Esophagus (tissue), 2 donors: ENCODE data around the gene SPACA7. TPM values are rescaled to one million over a fixed set of nuclear protein-coding genes. Genes with fewer than 3 reads are reported as not detected.

Experiments used
- H3K27ac ChIP-seq, 2 donors: one replicate each; pipeline ENCODE4 v1.5.1; 2013; ENCODE audit warnings: low read depth in 2 of 2, mild to moderate bottlenecking in 2 of 2, inconsistent platforms in 1 of 2, low read length in 1 of 2, moderate library complexity in 1 of 2
- H3K27me3 ChIP-seq, 2 donors: one replicate each; pipeline ENCODE4 v1.6.1; 2013; ENCODE audit warnings: low read length in 2 of 2, control low read depth in 1 of 2, mild to moderate bottlenecking in 1 of 2; ENCODE audit not compliant: insufficient read depth in 2 of 2, control insufficient read depth in 1 of 2
- H3K36me3 ChIP-seq, 2 donors: one replicate each; pipeline ENCODE4 v1.6.1; 2013; ENCODE audit warnings: low read length in 1 of 2; ENCODE audit not compliant: control insufficient read depth in 2 of 2, insufficient read depth in 2 of 2
- H3K4me1 ChIP-seq, 2 donors: one replicate each; pipeline ENCODE4 v1.6.1; 2013; ENCODE audit warnings: low read length in 1 of 2; ENCODE audit not compliant: control insufficient read depth in 2 of 2, insufficient read depth in 2 of 2
- H3K4me3 ChIP-seq, 2 donors: one replicate each; pipeline ENCODE4 v1.5.1; 2013; ENCODE audit warnings: low read length in 2 of 2, mild to moderate bottlenecking in 2 of 2, low read depth in 1 of 2, moderate library complexity in 1 of 2
- H3K9me3 ChIP-seq, 2 donors: one replicate each; pipeline ENCODE4 v1.6.1; 2013; ENCODE audit warnings: mild to moderate bottlenecking in 2 of 2, low read depth in 1 of 2, low read length in 1 of 2, moderate library complexity in 1 of 2; ENCODE audit not compliant: control insufficient read depth in 2 of 2, insufficient read depth in 1 of 2
- WGBS, 2 donors: extraction: QIAGEN DNeasy Blood & Tissue Kit; methylation state at CpG; one replicate each; pipeline ENCODE4 v1.1.7; 2013; 5-methylcytosine and 5-hydroxymethylcytosine counted together
- polyA plus RNA-seq, 2 donors: library from polyadenylated mRNA; stranded (reverse); fragments of 200-250 nt; gene quantifications; one replicate each; pipeline ENCODE4 v1.2.3, GENCODE V29; 2013
- donor health status: healthy with polysubstance abuse.
- donor health status: Bipolar disorder and iron deficiency.

SPACA7 gene
- polyA plus RNA-seq, 2 donors, result not detected

DNA sequence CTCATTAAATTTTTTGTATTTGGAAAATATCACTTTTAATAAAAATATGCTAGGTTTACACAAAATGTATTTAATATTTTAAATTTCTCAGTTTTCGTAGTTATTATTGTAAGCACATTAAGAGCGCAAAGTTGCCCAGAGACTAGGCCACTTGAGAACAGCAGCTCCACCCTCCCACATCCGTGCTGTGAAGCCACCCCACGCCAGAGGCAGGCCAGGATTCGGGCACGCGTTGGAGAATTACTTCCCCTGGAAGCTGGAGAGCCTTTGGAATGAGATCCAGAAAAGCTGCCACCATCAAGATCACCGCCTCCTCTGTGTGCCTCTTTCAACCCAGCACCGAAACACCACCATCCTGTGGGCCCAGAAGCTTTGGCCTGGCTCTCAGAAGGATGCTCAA lies 41.0 kb upstream of the SPACA7 start:
- Histone ChIP-seq H3K36me3 (no peaks in the 10 kb centered on the region), H3K4me1 (no peaks in the 10 kb centered on the region), H3K27ac (no peak overlapping the region), H3K27me3 (peaks cover 0 to 11% of the 10 kb centered on the region in 2 donors), H3K9me3 (no peaks in the 10 kb centered on the region), H3K4me3 (no peak overlapping the region)
- WGBS, 2 donors, result 64 to 73% methylated on average over 9 of the region's 9 CpGs

DNA sequence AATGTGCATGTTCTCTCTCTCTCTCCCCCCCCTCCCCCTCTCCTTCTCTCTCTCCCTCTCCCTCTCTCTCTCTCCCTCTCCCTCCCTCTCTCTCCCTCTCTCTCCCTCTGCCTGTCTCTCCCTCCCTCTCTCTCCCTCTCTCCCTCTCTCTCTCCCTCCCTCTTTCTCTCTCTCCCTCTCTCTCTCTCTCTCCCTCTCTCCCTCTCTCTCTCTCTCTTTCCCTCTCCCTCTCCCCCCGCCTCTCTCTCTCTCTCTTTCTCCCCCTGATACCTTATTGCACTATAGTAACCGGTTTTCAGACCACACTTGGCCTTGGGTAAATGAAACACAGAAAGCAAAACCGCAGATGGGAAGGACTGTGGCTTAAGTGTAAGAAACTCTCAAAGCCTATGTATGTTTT lies 34.7 kb upstream of the SPACA7 start:
- no peaks in the 10 kb centered on the region for H3K36me3 ChIP-seq
- H3K4me1 ChIP-seq, result no peaks in the 10 kb centered on the region
- H3K27ac ChIP-seq, result no peak overlapping the region
- WGBS, 2 donors, result 45 to 54% methylated on average over 3 of the region's 3 CpGs
- no peak overlapping the region for H3K4me3 ChIP-seq
- H3K27me3 ChIP-seq, result no peaks in the 10 kb centered on the region
- H3K9me3 ChIP-seq, result no peaks in the 10 kb centered on the region

DNA sequence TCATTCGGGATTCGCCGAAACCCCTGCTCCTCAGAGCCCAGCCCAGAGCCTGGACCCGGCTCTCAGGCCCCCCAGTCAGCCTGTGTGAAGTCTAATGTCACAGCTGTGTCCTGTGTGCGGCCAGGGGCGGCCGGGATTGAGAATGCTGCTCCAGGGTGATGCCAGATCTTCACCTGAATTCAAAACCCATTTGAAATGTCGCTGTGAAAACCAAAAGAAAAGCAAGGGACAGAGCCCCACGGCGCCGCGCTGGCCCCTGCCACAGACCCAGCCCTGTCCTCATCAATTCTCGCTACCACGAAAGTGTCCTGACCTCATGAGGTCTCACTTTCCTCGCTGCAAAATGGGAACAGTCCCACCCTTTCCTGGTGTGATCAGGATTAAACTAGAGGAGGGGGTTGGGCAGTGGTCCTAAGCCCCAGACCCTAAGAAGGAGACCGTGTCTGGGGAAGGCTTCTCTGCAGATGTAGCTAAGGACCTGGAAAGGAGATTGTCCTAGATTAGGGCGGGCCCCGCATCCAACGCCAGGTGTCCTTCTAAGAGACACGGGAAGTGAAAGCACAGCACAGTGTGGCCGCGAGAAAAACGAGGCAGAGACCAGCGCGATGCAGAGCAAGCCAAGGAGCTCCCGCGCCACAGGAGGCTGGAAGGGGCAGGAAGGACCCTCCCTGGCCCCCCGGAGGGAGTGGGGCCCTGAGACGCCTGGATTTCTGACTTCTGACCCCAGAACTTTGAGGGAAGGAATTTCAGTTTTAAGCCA lies 34.0 kb upstream of the SPACA7 start:
- Histone ChIP-seq H3K4me1 (no peaks in the 10 kb centered on the region), H3K27me3 (no peaks in the 10 kb centered on the region), H3K27ac (no peak overlapping the region), H3K9me3 (no peaks in the 10 kb centered on the region), H3K4me3 (no peak overlapping the region), H3K36me3 (no peaks in the 10 kb centered on the region)
- 65 to 76% methylated on average over 29 of the region's 29 CpGs for WGBS, 2 donors

DNA sequence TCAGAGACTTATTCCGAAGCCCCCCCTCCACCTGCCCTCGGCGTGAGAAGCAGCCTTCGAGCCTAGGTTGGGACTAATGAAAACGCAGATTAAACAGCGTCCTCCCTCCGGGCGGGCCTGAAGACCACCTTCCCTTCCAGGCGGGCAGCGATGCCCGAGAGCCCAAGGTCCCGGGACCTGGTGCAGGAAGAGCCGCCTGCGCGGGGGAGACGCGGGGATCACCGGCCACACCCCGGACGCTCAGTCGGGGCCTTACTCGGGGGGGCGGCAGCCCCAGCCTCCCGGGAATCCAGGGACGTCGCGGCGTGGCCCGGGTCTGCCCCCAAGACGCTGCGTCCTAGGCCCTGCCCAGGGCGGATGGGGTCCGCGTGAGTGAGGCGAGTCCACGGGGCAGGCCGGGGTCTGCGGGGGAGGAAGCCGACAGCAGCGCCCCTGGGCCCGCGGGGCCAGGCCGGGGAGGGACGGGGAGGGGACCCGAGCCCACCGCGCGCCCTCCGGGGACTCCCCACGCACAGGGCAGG lies 33.3 kb upstream of the SPACA7 start:
- Histone ChIP-seq H3K27me3 (no peaks in the 10 kb centered on the region), H3K36me3 (no peaks in the 10 kb centered on the region), H3K9me3 (no peaks in the 10 kb centered on the region), H3K4me1 (no peaks in the 10 kb centered on the region), H3K4me3 (no peak overlapping the region), H3K27ac (no peak overlapping the region)
- 81 to 84% methylated on average over 38 to 50 of the region's 50 CpGs for WGBS, 2 donors

DNA sequence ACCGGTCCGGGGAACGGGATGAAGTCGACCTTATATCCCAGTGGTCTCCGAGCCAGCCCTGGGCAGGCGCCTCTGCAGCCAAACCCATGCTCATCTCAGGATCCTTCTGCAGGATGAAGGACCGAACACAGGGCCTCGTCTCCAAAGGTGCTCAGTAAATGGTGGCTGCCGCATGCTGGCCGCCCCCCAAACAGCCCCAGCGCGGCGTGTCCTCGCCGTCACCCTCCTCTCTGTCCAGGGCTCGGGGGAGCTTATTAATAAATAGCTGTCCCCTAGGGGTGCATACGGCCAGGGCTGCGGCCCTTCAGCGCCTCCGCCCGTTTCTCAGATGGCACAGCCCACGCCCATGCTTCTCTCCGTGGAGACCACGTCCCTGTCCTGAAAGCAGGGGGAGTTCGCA lies 32.6 kb upstream of the SPACA7 start:
- Histone ChIP-seq H3K4me1 (no peaks in the 10 kb centered on the region), H3K27ac (no peak overlapping the region), H3K4me3 (no peak overlapping the region), H3K27me3 (no peaks in the 10 kb centered on the region), H3K36me3 (no peaks in the 10 kb centered on the region), H3K9me3 (no peaks in the 10 kb centered on the region)
- WGBS, 2 donors, result 81 to 83% methylated on average over 25 of the region's 25 CpGs

DNA sequence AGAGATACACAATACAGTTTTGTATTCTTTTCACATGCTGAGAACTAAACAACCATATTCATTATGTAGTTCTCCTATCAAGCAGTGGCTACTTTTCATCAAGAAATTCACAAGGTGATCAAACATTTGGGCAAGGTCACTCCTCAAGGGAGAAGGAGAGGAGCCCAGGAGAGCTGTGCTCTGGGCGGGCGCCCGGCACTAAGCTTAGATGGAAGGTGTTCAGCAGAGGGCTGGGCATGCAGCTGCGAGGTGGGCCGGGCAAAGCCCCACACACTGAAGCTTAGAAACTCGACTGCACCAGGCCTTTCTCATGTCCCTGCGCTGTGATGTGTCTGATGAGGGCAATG lies 30.4 kb upstream of the SPACA7 start:
- Histone ChIP-seq H3K4me1 (no peaks in the 10 kb centered on the region), H3K9me3 (no peaks in the 10 kb centered on the region), H3K27me3 (no peaks in the 10 kb centered on the region), H3K27ac (no peak overlapping the region), H3K36me3 (no peaks in the 10 kb centered on the region), H3K4me3 (no peak overlapping the region)
- 47 to 56% methylated on average over 7 of the region's 7 CpGs for WGBS, 2 donors

DNA sequence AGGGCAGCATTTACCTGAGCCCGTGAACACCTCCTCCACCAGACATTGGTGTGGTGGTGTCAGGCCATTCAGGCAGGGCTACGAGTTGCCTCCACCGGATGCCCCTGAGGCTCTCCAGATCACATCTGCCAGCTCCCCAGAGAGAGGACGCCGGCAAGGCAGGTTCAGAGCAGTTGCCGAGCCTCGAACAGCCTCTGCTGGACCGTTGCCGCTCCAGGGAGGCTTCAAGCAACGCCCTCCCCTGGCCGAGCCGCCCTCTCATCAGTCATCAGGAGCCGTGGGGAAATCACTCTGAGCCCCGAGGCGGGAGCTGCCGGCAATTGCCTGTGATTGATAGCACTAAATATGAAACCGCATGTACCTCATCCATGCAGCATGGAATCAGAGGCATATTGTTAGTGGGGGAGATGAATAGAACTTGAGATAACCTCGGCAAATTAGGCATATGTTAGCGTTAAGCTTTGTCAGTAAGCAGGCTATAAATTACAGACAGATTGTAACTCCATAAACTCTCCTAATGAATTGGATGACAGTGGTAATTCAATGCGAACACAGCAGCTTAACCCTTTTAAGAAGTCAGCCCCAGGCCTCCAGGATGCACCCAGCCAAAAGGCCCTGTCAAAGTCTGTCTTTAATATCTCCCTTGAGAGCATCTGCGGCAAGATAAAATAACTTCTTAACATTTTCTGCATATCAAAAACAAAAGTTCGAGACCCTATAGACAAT lies 29.8 kb upstream of the SPACA7 start:
- Histone ChIP-seq H3K4me3 (no peak overlapping the region), H3K27me3 (no peaks in the 10 kb centered on the region), H3K36me3 (no peaks in the 10 kb centered on the region), H3K4me1 (no peaks in the 10 kb centered on the region), H3K9me3 (no peaks in the 10 kb centered on the region), H3K27ac (no peak overlapping the region)
- 15% methylated on average over 22 of the region's 22 CpGs for WGBS, 2 donors

DNA sequence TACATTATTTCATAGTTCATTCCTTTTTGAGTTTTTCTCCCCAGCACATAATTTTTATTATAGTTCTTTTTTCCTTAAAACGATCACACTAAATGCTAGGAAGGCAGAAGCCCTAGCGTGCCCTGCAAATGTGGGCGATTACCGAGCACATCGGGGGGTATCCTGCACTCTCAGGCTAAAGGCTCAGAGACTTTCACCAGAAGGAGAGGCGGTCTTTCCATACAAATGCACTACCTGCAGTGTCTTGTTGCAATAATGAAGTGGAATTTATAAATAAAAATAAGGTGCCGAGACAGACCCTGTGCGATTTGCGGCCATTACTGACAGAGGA lies 29.3 kb upstream of the SPACA7 start:
- H3K36me3 ChIP-seq, result no peaks in the 10 kb centered on the region
- H3K4me3 ChIP-seq, result no peak overlapping the region
- H3K27me3 ChIP-seq, result no peaks in the 10 kb centered on the region
- H3K27ac ChIP-seq, result no peak overlapping the region
- no peaks in the 10 kb centered on the region for H3K4me1 ChIP-seq
- 32 to 50% methylated on average over 9 of the region's 9 CpGs for WGBS, 2 donors
- no peaks in the 10 kb centered on the region for H3K9me3 ChIP-seq

DNA sequence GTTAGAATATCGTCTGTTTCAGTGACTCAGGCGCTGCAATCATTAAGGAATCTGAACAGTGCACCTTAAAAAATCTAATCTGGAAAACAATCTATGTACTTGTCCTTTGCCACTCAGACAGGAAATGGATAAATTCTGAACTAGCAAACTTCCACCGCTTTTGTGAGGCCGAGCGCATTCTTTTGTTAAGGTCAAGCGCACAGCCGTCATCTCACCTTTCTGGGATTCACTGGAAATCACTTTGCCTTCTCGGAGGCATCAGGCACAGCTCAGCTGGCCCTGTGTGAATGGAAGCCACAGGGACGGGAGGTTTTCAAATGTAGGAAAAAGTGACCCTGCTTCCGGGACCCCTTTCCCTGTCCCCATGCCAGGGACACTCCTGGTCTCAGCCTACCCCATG lies 28.2 kb upstream of the SPACA7 start:
- H3K4me3 ChIP-seq, result no peak overlapping the region
- no peaks in the 10 kb centered on the region for H3K36me3 ChIP-seq
- H3K27ac ChIP-seq, result no peak overlapping the region
- WGBS, 2 donors, result 52 to 61% methylated on average over 10 of the region's 10 CpGs
- H3K27me3 ChIP-seq, result no peaks in the 10 kb centered on the region
- H3K9me3 ChIP-seq, result no peaks in the 10 kb centered on the region
- H3K4me1 ChIP-seq, result no peaks in the 10 kb centered on the region
